GM18909 (cell line): Measurements from ENCODE around the gene SELENOM.
"Not testable (repeated sequence)": the region's sequence is repeated elsewhere in the genome, so short reads cannot be mapped to it uniquely, and the experiment has no call there.

ENCODE experiments used
- ATAC-seq: cut with Tn5 transposase; IDR thresholded peaks from one replicate; pipeline ENCODE4 v1.9.1; 2021; ENCODE audit warnings: mild to moderate bottlenecking; ENCODE audit not compliant: unreplicated experiment, poor library complexity

The SELENOM gene

DNA sequence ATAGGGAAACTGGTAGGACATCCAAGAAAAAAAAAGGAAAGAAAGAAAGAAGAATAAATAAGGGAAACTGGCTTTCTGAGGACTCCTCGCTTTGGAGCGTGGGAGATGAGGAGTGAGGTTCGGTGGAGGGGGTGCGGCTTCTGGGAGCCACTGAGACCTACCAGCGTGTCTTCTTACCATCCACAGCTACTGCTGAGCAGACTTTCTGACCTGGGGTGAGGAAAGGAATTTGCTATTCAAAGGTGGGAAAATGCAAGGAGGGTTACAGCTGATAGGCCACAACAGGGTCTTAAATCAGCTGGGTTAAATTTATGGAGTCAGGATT, 488 bp upstream of the SELENOM start:
- ATAC-seq = peak; percentile 43

DNA sequence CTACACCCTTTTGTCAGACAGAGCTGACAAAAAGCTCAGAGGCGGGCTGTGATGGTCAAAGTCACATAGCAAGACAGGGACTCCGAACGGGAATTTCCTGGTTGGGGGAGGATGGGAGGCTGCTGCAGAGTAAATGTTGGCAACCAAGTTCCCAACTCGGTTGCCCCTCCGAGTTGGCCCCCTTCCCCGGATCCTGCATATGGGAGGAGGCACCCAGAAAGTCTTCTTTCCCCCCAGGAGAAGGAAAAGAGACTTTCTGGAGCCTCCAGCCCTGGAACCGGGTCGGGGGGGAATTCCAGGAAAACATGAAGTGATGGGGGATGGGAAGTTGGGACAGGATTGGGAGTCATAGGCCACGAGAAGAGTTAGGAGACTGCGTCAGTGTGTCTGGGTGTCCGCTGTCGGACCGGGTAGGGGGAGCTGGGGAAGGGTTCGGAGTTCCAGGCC, 614 bp downstream of the SELENOM start:
- ATAC-seq = no peak

DNA sequence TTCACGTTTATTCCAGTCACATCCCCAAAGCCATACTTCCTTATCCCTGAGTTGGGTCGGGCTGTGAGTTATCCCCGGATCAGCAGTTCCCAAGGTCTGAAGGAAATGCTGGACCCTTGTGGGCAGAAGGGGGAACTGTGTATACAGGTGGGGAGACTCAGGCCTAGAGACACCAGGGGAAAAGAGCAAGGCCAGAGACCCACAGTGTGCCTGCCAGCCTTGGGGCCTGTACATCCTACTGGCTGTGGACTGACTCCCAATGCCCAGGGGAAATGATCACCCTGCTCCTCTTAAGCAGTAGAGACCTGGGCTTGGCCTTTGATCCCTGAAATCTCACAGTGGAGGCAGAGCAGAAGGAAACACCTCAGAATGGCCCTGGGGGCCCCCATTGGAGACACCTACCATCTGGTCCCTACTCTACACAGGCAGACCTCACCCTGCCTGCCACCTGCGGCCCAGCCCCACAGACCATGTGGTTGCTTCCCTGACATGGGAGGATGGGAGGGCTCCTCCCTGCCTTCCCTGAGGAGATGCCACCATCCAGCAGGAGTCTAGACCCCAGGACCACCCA, 1.3 kb downstream of the SELENOM start:
- ATAC-seq = no peak

DNA sequence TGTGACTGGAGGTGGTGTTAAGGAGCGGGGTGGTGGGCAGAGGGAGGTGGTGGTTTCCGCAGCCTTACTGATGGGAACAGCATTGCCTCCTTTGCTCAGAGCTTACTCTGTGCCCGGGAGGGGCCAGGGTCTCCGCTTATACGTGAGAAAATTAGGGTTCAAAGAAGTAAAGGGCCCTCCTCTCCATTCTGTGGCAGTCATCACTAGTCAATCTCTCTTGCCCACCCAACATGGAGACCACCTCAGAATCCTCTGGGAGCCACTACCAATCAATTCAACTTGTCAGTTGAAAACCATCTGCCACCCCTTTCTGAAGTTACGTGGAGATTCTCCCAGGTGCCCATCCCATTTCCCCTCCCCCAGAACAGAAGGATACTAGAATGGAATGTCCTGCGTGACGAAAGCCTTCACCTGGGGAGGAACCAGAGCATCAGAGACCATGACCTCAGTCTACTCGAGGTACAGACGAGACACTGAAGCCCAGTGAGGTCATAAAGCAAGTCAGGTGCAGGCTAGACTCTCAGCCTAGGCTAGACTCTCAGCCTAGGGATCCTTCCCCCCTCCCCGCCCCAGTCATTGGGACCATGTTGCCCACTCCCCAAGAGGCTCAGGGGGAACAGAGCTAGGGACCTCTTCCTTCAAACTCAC, 2.0 kb downstream of the SELENOM start:
- no peak for ATAC-seq

DNA sequence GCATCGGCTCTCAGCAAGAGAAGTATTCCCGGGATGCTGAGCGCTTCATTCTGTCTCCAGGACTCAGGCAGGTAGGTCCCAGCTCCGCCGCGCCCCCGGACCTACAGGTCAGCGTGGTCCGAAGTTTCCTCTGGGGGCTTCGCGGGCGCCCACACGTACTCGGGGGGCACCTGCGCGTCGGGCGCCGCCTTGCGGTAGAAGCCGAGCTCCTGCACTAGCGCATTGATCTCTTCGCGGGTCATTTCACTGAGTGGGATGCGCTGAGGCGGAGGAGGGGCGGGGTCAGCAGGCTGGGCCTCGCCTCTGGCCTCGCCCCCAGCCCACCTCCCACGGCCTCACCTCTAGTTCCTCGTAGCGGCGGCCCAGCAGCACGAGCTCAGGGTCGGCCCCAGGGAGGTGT, 2.5 kb downstream of the SELENOM start:
- ATAC-seq = no peak

DNA sequence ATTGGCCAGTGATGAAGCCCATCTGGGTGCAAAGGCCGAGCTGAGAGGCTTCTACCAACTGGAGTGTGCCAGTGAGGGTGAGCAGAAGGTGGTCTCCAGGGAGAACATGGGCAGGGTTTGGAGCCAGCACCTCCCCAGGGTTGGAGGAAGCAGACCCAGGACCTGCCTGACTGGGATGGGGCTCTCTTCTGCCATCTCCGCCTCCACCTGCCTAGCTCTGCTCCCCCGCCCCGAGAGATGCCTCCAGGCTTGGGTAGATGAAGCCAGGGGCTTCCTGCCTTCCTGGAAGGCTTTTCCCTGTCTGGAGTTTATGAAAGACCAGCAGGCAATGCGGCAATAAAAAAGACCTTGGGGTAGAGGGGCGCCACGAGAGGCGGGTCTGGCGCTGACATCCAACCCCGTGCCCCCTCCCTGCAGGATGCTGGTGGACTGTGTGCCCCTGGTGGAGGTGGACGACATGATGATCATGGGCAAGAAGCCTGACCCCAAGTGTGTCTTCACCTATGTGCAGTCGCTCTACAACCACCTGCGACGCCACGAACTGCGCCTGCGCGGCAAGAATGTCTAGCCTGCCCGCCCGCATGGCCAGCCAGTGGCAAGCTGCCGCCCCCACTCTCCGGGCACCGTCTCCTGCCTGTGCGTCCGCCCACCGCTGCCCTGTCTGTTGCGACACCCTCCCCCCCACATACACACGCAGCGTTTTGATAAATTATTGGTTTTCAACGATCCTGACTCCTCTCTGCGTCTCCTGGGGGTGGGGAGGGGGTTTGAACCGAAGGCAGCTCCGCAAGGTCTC, 3.3 kb downstream of the SELENOM start:
- ATAC-seq = no peak

DNA sequence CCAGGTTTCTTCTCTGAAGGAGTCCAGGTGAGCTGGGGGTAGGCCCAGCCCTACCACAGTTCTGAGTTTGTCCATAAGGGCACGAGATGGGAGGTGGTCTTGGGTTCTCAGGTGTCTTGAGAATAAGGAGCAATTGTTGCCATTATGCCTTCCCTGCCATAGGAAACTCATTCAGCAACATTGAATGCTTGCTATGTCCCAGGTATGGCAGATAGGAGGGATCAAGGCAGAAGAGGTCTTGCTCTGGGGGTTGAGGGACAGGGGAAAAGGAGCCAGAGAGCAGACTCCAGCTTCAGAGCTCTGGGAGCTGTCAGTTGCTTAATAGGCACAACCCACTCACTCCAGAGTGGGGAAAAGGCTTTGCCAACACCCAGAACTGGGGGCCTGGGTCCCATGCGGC, 4.3 kb downstream of the SELENOM start:
- ATAC-seq = no peak

DNA sequence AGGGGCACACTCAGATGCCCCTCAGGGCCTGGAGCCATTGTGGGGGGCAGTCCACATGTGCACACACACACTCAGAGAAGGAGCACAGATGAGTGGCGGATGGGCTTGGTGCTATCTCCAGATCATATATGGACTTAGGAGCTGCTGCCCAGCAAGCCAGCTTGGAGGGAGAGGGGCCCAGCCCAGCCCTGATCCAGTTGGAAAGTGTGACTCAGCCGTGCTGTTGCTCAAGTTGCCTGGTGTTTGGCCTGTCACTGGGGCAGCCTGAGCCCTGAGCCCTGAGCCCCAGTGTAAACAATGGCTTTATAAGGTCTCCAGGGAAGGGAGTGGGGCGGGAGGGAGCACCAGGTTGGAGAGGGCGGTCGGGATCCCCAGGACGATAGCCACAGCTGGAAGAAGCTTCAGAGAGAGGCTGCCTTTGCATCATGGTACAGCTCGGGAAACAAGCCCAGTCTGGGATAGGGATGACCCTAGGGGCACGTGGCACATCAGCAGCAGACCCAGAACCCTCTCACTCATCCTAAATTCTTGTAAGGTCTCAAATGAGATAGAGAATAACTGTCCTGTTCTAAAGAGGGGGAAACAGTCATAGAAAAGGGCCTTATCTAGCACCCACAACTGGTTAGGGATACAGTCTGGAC, 4.8 kb downstream of the SELENOM start:
- no peak for ATAC-seq

DNA sequence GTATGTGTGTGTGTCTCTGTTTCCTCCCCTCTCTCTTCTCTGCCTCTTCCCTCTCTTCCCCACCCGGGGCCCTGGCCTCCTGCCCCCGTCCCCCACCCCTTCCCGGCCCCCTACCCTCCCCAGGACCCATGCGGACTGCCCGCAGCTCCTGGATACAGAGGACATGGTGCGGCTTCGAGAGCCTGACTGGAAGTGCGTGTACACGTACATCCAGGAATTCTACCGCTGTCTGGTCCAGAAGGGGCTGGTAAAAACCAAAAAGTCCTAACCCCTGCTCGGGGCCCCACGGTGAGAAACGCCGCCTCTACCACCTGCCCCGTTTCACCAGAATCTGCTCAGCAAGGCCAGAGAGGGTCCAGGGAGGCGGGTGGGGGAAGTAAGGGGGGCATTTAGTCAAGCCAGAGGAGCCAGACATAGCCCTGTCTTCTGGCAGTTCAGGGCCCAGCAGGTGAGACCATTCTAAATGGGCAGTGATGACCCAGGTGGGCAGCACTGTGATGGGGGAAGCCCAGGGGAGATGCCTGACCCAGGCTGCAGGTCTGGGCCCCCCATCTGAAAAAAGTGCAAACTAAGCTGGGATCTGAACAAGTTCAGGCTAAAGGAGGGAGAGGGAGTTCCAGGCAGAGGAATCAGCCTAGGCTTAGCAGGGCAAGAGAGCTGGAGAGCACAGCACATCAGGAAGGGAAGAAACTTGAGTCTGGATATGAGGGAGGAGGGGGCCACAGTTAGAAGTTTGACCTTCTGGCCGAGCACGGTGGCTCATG, 6.4 kb downstream of the SELENOM start:
- no peak for ATAC-seq

DNA sequence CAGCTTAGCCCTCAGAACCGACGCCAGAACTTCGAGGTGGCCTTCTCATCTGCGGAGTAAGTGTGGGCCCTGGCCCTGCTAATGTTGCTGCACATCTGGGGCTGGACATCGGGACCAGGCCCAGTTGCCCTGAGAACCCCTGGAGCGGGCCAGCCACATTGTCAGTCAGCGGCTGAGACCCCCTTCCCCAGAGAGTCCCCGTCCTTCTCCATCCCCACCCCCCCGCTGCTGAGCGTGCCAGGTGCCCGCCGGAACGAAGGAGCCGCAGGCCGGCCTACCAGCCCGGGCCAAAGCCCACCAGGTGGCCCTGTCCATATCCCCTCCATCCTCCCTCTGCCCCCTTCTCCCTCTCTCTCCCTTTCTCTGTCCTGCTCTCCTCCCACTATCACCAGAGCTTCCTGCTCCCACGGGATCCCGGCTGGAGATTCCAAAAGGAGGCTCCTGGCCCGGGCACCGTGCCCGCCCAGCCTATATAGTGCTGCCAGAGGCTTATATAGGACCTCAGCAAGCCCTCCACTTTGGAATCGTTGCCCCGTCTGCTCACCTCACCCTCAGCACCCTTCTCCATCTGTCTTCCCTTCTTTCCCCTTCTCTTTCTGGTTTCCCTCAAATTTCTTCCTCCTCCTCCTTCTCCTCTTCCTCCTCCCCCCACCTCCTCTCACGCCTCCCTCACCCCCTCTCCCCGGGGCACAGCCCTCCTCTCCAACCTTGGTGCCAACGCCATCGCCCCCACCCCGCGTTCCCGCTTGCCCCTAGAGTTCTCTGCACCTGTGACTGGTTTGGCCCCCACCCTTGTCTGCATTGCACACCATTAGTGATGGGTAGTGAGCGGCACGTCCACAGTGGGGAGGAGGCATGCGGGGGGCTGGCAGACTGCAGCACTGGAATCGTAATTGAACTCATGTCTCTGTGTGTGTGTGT, 7.3 kb downstream of the SELENOM start:
- ATAC-seq = no peak

DNA sequence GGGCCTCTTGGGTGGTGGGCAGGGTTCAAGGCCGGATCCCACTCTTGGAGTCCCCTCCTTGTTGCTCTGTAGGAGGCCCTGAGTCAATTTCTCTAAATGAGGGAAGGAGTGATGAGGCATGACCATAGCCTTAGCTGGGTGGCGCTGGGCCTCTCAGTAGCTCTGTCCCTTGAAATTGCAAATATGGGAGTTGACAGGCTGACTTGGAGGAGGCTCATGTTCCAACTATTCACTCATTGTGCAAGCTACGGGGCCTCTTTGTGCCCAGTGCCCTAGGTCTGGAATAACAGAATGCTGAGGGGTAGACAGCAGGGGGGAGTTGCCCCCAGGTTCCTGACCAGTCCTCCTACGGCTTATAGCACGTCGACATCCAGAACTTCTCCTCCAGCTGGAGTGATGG, 8.0 kb downstream of the SELENOM start:
- ATAC-seq = no peak

DNA sequence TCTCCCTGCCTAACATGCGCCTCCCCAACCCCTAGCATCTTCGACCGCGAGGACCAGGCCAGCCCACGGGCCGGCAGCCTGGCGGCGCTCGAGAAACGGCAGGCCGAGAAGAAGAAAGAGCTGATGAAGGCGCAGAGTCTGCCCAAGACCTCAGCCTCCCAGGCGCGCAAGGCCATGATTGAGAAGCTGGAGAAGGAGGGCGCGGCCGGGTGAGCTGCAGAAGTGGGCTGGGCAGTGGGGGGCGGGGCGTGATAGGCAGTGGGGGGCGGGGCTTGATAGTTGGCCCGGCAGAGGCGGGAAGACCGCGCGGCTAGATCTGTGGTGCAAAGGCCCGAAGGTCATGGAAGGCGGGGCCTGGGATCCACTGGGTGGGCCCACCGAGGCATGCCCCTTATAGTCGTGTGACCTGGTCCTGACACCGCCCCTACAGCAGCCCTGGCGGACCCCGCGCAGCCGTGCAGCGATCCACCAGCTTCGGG, 8.7 kb downstream of the SELENOM start:
- ATAC-seq = no peak

DNA sequence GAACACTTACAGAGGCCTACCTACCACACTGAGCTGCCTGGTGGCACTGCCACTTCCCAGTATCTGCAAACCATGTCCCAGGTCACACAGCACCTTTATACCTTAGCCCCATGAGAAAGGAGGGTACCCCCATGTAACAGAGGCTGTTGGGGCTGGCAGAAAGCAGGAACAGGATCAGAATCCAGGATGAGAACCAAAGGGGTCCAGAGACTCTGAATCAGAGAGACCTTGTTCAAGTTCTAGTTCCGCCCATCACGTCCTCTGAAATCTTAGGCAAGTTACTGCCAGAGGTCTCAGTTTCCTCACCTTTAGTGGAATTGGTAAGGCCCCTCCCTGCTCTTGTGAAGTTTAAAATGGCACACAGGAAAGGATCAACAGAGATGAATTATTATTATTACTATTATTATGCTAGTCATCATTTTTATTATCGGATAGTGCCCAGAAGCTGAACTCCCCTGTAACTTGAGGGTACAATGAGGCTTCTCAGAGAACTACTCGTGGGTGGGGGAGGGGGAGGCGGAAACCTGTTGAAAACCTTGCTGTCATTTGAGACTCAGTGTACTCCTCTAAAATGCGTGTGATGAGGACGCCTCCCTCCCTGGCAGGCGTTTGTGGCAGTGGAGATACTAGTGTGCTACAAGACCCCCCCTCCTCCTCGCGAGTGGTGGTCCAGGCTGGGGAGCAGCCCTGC, 9.3 kb downstream of the SELENOM start:
- ATAC-seq = no peak

DNA sequence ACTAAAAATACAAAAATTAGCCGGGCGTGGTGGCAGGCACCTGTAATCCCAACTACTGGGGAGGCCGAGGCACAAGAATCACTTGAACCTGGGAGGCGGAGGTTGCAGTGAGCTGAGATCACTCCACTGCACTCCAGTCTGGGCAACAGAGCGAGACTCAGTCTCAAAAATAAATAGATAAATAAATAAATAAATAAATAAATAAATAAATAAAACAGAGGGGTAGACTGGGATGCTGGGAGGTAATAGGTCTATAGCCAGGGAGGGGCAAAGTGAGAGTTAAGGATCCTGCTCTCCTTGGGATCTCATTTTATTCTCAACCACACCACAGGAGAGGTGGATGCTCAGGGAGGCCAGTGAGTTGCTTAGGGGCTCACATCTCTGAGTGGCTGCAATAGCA, 9.8 kb downstream of the SELENOM start:
- ATAC-seq = not testable (repeated sequence)

DNA sequence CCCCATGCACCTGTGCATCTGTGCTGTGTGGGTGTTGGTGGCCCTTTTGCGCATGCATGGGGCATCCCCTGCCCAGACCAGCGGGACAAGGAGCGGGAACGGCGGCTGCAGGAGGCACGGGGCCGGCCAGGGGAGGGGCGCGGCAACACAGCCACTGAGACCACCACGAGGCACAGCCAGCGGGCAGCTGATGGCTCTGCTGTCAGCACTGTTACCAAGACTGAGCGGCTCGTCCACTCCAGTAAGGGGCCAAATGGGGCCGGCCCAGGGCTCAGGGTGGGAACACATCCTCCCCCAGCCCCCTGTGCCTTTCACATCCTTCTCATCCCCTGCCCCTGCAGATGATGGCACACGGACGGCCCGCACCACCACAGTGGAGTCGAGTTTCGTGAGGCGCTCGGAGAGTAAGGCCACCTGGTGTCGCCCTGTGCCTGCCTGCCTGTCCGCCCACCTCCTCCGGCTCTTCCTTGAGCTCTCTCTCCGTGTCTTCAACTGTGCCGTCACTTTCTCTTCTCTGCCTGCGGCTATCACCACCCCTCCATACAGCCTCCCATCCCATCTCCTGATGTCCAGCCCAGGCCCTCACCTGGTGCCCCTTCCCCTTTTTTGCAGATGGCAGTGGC, 10.6 kb downstream of the SELENOM start:
- ATAC-seq = no peak

DNA sequence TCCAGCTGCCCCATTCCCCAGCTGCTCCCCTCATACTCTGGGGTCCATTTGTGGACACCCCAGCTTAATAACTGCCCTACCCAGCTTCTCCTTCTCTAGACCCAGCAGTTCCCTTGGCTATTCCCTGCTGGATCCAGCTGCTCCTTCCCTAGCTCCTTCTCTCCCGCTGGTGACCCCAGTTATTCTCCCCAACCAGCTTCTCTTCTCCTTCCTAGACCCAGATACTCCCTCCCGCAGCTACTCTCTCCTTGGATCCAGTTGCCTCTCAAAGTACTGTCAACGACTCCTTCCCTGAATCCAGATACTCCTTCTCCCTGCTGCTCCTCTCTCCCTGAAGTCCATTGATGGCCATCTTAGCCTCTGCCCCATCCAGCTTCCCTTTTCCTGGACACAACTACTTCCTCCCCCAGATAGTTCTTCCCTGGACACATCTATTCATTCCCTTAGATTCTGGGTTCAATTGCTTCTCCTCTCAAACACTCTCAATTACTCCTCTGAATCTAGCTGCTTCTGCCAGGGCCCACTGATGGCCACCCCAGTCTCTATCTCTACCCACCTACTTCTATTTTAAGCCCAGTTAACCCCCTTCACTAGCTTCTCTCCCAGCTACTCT, 11.6 kb downstream of the SELENOM start:
- no peak for ATAC-seq

DNA sequence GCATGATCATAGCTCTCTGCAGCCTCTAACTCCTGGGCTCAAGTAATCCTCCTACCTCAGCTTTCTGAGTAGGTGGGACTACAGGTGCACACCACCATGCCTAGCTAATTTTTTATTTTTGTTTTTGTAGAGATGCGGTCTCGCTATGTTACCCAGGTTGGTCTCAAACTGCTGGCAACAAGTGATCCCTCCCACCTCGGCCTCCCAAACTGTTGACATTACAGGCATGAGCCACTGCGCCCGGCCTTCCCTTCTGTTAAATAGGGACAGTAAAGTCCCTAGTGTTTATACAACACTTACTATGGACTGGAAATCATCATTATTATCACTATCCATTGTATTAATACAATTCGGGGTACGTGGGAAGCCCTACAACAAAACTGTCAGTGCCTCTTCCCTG, 12.6 kb downstream of the SELENOM start:
- no peak for ATAC-seq

DNA sequence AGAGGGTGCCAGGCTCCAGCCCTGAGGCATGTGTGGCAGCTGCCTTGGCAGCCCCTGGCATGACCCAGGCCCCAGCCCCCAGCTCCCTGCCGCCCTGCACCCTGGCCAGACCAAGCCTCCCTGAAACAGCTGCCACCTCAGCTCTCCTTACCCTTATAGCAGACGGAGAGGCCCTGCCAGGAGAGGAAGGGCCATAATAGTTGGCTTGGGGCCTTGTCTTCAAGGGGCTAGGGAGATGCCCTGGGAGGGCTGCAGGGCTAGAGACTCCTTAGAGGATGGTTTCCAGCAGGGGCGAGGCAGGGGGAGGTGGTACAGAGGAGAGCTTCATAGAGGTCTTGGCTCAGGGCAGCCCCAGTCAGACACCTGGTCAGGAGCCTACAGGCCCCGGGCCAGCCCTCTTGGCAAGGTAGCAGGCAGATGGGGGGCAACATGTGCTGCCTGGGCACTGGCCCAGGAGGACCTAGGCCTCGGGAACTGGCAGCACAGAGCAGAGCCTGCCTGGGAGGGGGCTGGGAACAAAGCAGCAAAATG, 13.3 kb downstream of the SELENOM start:
- ATAC-seq = no peak
